Body of pancreas (tissue), 4 donors: Measurements from ENCODE around the gene ZBP1. TPM values are rescaled to one million over a fixed set of nuclear protein-coding genes. Genes with fewer than 3 reads are reported as not detected.

Experiments used
- ATAC-seq: fragments of 150-250 bp; one replicate; pipeline ENCODE4 v1.9.1; 2016
- DNase-seq, 4 donors: peaks; one replicate each; pipeline ENCODE4 v3.0.0-alpha.2; 2019
- H3K27ac ChIP-seq, 4 donors: fragments of 200-600 bp; sonication (generic); 1 replicate in 3 of 4; 2 replicates in 1 of 4; pipeline versions ENCODE4 v1.5.1 to v1.6.1; 2016 to 2019; ENCODE audit warnings: mild to moderate bottlenecking in 1 of 4, mixed read lengths in 1 of 4, moderate library complexity in 1 of 4
- H3K27me3 ChIP-seq, 2 donors: fragments of 200-600 bp; sonication (generic); one replicate each; pipeline ENCODE4 v1.6.0; 2016; ENCODE audit warnings: mild to moderate bottlenecking in 1 of 2
- H3K36me3 ChIP-seq, 2 donors: fragments of 200-600 bp; sonication (generic); replicated peaks in 1 of 2; 2 replicates each; pipeline ENCODE4 v1.5.1; 2016; ENCODE audit warnings: low read depth in 2 of 2; ENCODE audit not compliant: insufficient read depth in 1 of 2
- H3K4me1 ChIP-seq: fragments of 200-600 bp; sonication (generic); one replicate; pipeline ENCODE4 v1.6.0; 2016
- H3K4me3 ChIP-seq, 2 donors: fragments of 200-600 bp; sonication (generic); 1 replicate in 1 of 2; 2 replicates in 1 of 2; pipeline ENCODE4 v1.5.1; 2016 to 2019
- H3K9me3 ChIP-seq, 3 donors: fragments of 200-600 bp; sonication (generic); 1 replicate in 2 of 3; 2 replicates in 1 of 3; pipeline ENCODE4 v1.5.1; 2016
- POLR2A ChIP-seq, 3 donors: fragments of 450-650 bp; IDR thresholded peaks; one replicate each; pipeline ENCODE4 v1.6.1; 2016; ENCODE audit warnings: antibody characterized with exemption in 3 of 3, mild to moderate bottlenecking in 2 of 3
- WGBS, 2 donors: methylation state at CpG; one replicate each; pipeline ENCODE4 v1.1.5; 2017; 5-methylcytosine and 5-hydroxymethylcytosine counted together
- intact Hi-C: fragments of 100-400 bp; cut with DNase I; formaldehyde crosslinking; loops from one replicate; pipeline ENCODE4 v1.15.1; 2023
- total RNA-seq, 2 donors: library from RNA; depleted of rRNA; stranded (reverse); fragments of >200 nt; gene quantifications; one replicate each; pipeline ENCODE4 v1.1.0, GENCODE V29; 2016
- TF ChIP-seq, protein P1 (sequence below), 7 experiments: fragments of 450-650 bp in 4 of 7; fragments of 200-600 bp in 3 of 7; sonication (generic) in 3 of 7; IDR thresholded peaks; one replicate each; pipeline ENCODE4 v1.5.1; 2016 to 2019; ENCODE audit warnings: antibody characterized with exemption in 7 of 7

Gene ZBP1
- total RNA-seq, 2 donors from 2014 or later, result 0.26 TPM; not detected in 1

GRCh38 chr20:57591289-57592229 lies 28.7 kb downstream of the ZBP1 start:
- intact Hi-C loops, result no loop called here
- no peaks in the 10 kb centered on the region for H3K27me3 ChIP-seq
- WGBS, 2 donors, result 67 to 74% methylated on average over 15 of the region's 15 CpGs
- DNase-seq (no peak), ATAC-seq (no peak)
- no peaks in the 10 kb centered on the region for H3K36me3 ChIP-seq
- no peaks in the 10 kb centered on the region for H3K9me3 ChIP-seq
- no peak overlapping the region for H3K4me3 ChIP-seq
- H3K4me1 ChIP-seq, result peaks cover under 1% of the 10 kb centered on the region
- TF ChIP-seq, protein P1, sequence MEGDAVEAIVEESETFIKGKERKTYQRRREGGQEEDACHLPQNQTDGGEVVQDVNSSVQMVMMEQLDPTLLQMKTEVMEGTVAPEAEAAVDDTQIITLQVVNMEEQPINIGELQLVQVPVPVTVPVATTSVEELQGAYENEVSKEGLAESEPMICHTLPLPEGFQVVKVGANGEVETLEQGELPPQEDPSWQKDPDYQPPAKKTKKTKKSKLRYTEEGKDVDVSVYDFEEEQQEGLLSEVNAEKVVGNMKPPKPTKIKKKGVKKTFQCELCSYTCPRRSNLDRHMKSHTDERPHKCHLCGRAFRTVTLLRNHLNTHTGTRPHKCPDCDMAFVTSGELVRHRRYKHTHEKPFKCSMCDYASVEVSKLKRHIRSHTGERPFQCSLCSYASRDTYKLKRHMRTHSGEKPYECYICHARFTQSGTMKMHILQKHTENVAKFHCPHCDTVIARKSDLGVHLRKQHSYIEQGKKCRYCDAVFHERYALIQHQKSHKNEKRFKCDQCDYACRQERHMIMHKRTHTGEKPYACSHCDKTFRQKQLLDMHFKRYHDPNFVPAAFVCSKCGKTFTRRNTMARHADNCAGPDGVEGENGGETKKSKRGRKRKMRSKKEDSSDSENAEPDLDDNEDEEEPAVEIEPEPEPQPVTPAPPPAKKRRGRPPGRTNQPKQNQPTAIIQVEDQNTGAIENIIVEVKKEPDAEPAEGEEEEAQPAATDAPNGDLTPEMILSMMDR (IDR thresholded peaks at IDR 0.05), result no peak
- TF ChIP-seq POLR2A (IDR thresholded peaks at IDR 0.05), result no peak
- H3K27ac ChIP-seq, result no peak overlapping the region

GRCh38 chr20:57590485-57591288 lies 29.5 kb downstream of the ZBP1 start:
- ATAC-seq, result no peak
- no peak for DNase-seq
- no peaks in the 10 kb centered on the region for H3K4me1 ChIP-seq
- H3K9me3 ChIP-seq, result no peaks in the 10 kb centered on the region
- H3K27me3 ChIP-seq, result no peaks in the 10 kb centered on the region
- intact Hi-C loops, result no loop called here
- no peaks in the 10 kb centered on the region for H3K36me3 ChIP-seq
- 82 to 85% methylated on average over 14 to 18 of the region's 18 CpGs for WGBS, 2 donors
- H3K27ac ChIP-seq, result no peak overlapping the region
- no peak overlapping the region for H3K4me3 ChIP-seq
- no peak for TF ChIP-seq POLR2A (IDR thresholded peaks at IDR 0.05)
- TF ChIP-seq, protein P1 (IDR thresholded peaks at IDR 0.05), result no peak

- intact Hi-C loops, result no loop called here
- WGBS, 2 donors, result 49 to 65% methylated on average over 11 to 16 of the region's 16 CpGs
- TF ChIP-seq, protein P1 (IDR thresholded peaks at IDR 0.05), result no peak
- TF ChIP-seq POLR2A (IDR thresholded peaks at IDR 0.05), result no peak
These were observed 30.3 kb downstream of the ZBP1 start for GRCh38 chr20:57589728-57590484.

DNA sequence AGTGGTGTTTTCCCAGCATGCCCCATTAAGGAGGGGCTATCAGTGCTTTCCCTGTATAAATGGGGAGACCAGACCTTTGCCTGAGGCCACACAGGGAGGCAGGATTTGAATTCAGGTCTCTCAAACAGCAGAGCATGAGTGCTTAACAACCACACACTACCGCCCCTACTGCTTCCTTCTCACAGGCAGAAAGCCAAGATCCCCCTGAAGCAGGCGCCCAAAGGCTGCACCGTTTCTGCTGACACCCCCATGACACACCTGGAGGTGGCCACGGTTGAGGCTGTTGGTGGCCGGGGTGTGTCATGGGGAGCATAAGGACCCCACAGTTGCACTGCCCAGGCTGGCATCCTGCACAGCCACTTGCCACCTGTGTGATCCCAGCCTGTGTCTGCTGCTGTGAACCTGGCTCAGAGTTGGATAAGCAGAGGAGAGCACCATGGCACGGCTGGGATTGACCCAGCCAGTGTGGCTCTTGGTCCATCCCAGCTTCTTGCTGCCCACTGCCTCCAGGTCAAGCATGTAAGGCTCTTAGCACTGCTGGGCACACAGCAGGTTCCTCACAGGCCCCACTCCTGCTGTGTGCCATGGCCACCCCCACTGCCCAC lies 31.0 kb downstream of the ZBP1 start:
- H3K27me3 ChIP-seq, result no peaks in the 10 kb centered on the region
- H3K4me3 ChIP-seq, result no peak overlapping the region

More at GRCh38 chr20:57589728-57590484, 30.3 kb downstream of the ZBP1 start:
- no peak overlapping the region for H3K27ac ChIP-seq
- no peak overlapping the region for H3K4me3 ChIP-seq
- DNase-seq, result no peak
- ATAC-seq, result no peak
- no peaks in the 10 kb centered on the region for H3K27me3 ChIP-seq
- no peaks in the 10 kb centered on the region for H3K36me3 ChIP-seq
- H3K4me1 ChIP-seq, result no peaks in the 10 kb centered on the region
- H3K9me3 ChIP-seq, result no peaks in the 10 kb centered on the region

More for the DNA sequence above, 31.0 kb downstream of the ZBP1 start:
- intact Hi-C loops, result no loop called here
- DNase-seq, result no peak
- no peak overlapping the region for H3K27ac ChIP-seq
- TF ChIP-seq POLR2A (IDR thresholded peaks at IDR 0.05), result no peak
- TF ChIP-seq, protein P1 (IDR thresholded peaks at IDR 0.05), result no peak
- H3K4me1 ChIP-seq, result no peaks in the 10 kb centered on the region
- H3K36me3 ChIP-seq, result no peaks in the 10 kb centered on the region
- no peaks in the 10 kb centered on the region for H3K9me3 ChIP-seq
- ATAC-seq, result no peak
- WGBS, 2 donors, result 67 to 79% methylated on average over 1 to 6 of the region's 6 CpGs
